Activated naive CD4-positive, alpha-beta T cell treated with anti-CD3 and anti-CD28 coated beads, Interleukin-2, amount 50 U/mL, for 24 hours (primary cell): ENCODE results near the gene WTIP.
"Not testable (repeated sequence)": the region's sequence is repeated elsewhere in the genome, so short reads cannot be mapped to it uniquely, and the experiment has no call there.

ENCODE experiments used
- H3K27ac Mint-ChIP-seq: one replicate; pipeline ENCODE4 v1.8.0; 2021; ENCODE audit warnings: mild to moderate bottlenecking, mixed read lengths
- H3K27me3 Mint-ChIP-seq: one replicate; pipeline ENCODE4 v1.8.0; 2021; ENCODE audit warnings: mixed read lengths
- H3K36me3 Mint-ChIP-seq: one replicate; pipeline ENCODE4 v1.8.0; 2021; ENCODE audit warnings: mixed read lengths
- H3K4me1 Mint-ChIP-seq: one replicate; pipeline ENCODE4 v1.8.0; 2021; ENCODE audit warnings: mixed read lengths
- H3K4me3 Mint-ChIP-seq: one replicate; pipeline ENCODE4 v1.8.0; 2021; ENCODE audit warnings: mild to moderate bottlenecking, mixed read lengths
- H3K9me3 Mint-ChIP-seq: one replicate; pipeline ENCODE4 v1.8.0; 2021; ENCODE audit warnings: mixed read lengths

Gene WTIP

GRCh38 chr19:34471906-34472700 lies 9.5 kb upstream of the WTIP start:
- Mint-ChIP-seq H3K9me3 (no peaks in the 10 kb centered on the region), H3K27ac (peak overlapping the region; percentile 78), H3K4me3 (no peak overlapping the region), H3K27me3 (no peaks in the 10 kb centered on the region), H3K4me1 (peaks cover 7% of the 10 kb centered on the region), H3K36me3 (peaks cover 23% of the 10 kb centered on the region)

GRCh38 chr19:34474233-34474989 lies 7.1 kb upstream of the WTIP start:
- H3K4me1 Mint-ChIP-seq: peaks cover 7% of the 10 kb centered on the region
- no peak overlapping the region for H3K27ac Mint-ChIP-seq
- peaks cover 14% of the 10 kb centered on the region for H3K36me3 Mint-ChIP-seq
- no peaks in the 10 kb centered on the region for H3K9me3 Mint-ChIP-seq
- peaks cover 3% of the 10 kb centered on the region for H3K27me3 Mint-ChIP-seq
- H3K4me3 Mint-ChIP-seq: no peak overlapping the region

GRCh38 chr19:34475026-34475974 lies 6.3 kb upstream of the WTIP start:
- Mint-ChIP-seq H3K4me3 (no peak overlapping the region), H3K27me3 (peaks cover 5% of the 10 kb centered on the region), H3K27ac (peak overlapping the region; percentile 41), H3K36me3 (peaks cover 14% of the 10 kb centered on the region), H3K9me3 (no peaks in the 10 kb centered on the region), H3K4me1 (peaks cover 7% of the 10 kb centered on the region)

- H3K36me3 Mint-ChIP-seq: peaks cover 14% of the 10 kb centered on the region
- H3K4me1 Mint-ChIP-seq: peaks cover 7% of the 10 kb centered on the region
- no peak overlapping the region for H3K27ac Mint-ChIP-seq
- H3K4me3 Mint-ChIP-seq: no peak overlapping the region
- H3K27me3 Mint-ChIP-seq: peaks cover 8% of the 10 kb centered on the region
- no peaks in the 10 kb centered on the region for H3K9me3 Mint-ChIP-seq
These were observed 5.5 kb upstream of the WTIP start for GRCh38 chr19:34475975-34476594.

GRCh38 chr19:34478496-34478895 lies 3.1 kb upstream of the WTIP start:
- not testable (repeated sequence) for H3K4me3 Mint-ChIP-seq, H3K9me3 Mint-ChIP-seq, H3K36me3 Mint-ChIP-seq, H3K27ac Mint-ChIP-seq
- Mint-ChIP-seq H3K4me1 (peaks cover 13% of the 10 kb centered on the region), H3K27me3 (peaks cover 14% of the 10 kb centered on the region)

GRCh38 chr19:34479396-34479795 lies 2.2 kb upstream of the WTIP start:
- Mint-ChIP-seq H3K27me3 (peaks cover 20% of the 10 kb centered on the region), H3K27ac (no peak overlapping the region), H3K4me1 (peaks cover 13% of the 10 kb centered on the region), H3K9me3 (no peaks in the 10 kb centered on the region), H3K36me3 (no peaks in the 10 kb centered on the region), H3K4me3 (no peak overlapping the region)

GRCh38 chr19:34480491-34480890 lies 1.1 kb upstream of the WTIP start:
- Mint-ChIP-seq H3K4me3 (no peak overlapping the region), H3K36me3 (no peaks in the 10 kb centered on the region), H3K9me3 (no peaks in the 10 kb centered on the region), H3K4me1 (peaks cover 6% of the 10 kb centered on the region), H3K27ac (no peak overlapping the region), H3K27me3 (peaks cover 22% of the 10 kb centered on the region)

GRCh38 chr19:34481861-34482379 lies 362 bp downstream of the WTIP start:
- H3K4me1 Mint-ChIP-seq: peaks cover 6% of the 10 kb centered on the region
- H3K36me3 Mint-ChIP-seq: no peaks in the 10 kb centered on the region
- no peaks in the 10 kb centered on the region for H3K9me3 Mint-ChIP-seq
- H3K27me3 Mint-ChIP-seq: peaks cover 26% of the 10 kb centered on the region
- H3K4me3 Mint-ChIP-seq: no peak overlapping the region
- H3K27ac Mint-ChIP-seq: no peak overlapping the region

- H3K36me3 Mint-ChIP-seq: no peaks in the 10 kb centered on the region
- peak overlapping the region; percentile 65 for H3K4me3 Mint-ChIP-seq
- H3K27me3 Mint-ChIP-seq: peaks cover 26% of the 10 kb centered on the region
- H3K4me1 Mint-ChIP-seq: peaks cover 6% of the 10 kb centered on the region
- no peak overlapping the region for H3K27ac Mint-ChIP-seq
- no peaks in the 10 kb centered on the region for H3K9me3 Mint-ChIP-seq
These were observed 1.1 kb downstream of the WTIP start for GRCh38 chr19:34482380-34483250.

GRCh38 chr19:34484328-34484727 lies 2.8 kb downstream of the WTIP start:
- Mint-ChIP-seq H3K4me3 (no peak overlapping the region), H3K4me1 (peaks cover 6% of the 10 kb centered on the region), H3K36me3 (no peaks in the 10 kb centered on the region), H3K27me3 (peaks cover 23% of the 10 kb centered on the region), H3K27ac (no peak overlapping the region), H3K9me3 (no peaks in the 10 kb centered on the region)

- H3K4me1 Mint-ChIP-seq: peaks cover 6% of the 10 kb centered on the region
- no peaks in the 10 kb centered on the region for H3K36me3 Mint-ChIP-seq
- no peak overlapping the region for H3K4me3 Mint-ChIP-seq
- peaks cover 19% of the 10 kb centered on the region for H3K27me3 Mint-ChIP-seq
- no peaks in the 10 kb centered on the region for H3K9me3 Mint-ChIP-seq
- peak overlapping the region; percentile 47 for H3K27ac Mint-ChIP-seq
These were observed 4.3 kb downstream of the WTIP start for GRCh38 chr19:34485831-34486230.

- Mint-ChIP-seq H3K9me3 (no peaks in the 10 kb centered on the region), H3K4me3 (no peak overlapping the region), H3K36me3 (no peaks in the 10 kb centered on the region), H3K4me1 (peaks cover 5% of the 10 kb centered on the region), H3K27ac (no peak overlapping the region), H3K27me3 (peaks cover 16% of the 10 kb centered on the region)
These were observed 6.1 kb downstream of the WTIP start for GRCh38 chr19:34487651-34488051.

GRCh38 chr19:34489175-34489574 lies 7.6 kb downstream of the WTIP start:
- Mint-ChIP-seq H3K27ac (peak overlapping the region; percentile 23), H3K27me3 (peaks cover 7% of the 10 kb centered on the region), H3K9me3 (no peaks in the 10 kb centered on the region), H3K4me1 (no peaks in the 10 kb centered on the region), H3K4me3 (no peak overlapping the region), H3K36me3 (no peaks in the 10 kb centered on the region)

- Mint-ChIP-seq H3K4me1 (no peaks in the 10 kb centered on the region), H3K27me3 (peaks cover 4% of the 10 kb centered on the region), H3K4me3 (no peak overlapping the region), H3K27ac (no peak overlapping the region), H3K36me3 (no peaks in the 10 kb centered on the region), H3K9me3 (no peaks in the 10 kb centered on the region)
These were observed 8.7 kb downstream of the WTIP start for GRCh38 chr19:34490141-34490766.
